NCI-H2029 (cell line): ENCODE results near the gene LTBP1.
"Not testable (repeated sequence)": the region's sequence is repeated elsewhere in the genome, so short reads cannot be mapped to it uniquely, and the experiment has no call there.

Experiments used
- DNase-seq: peaks from one replicate; lab custom pipeline; 2025; lab: John Stamatoyannopoulos, UW

LTBP1 gene

GRCh38 chr2:33347856-33348255 lies 401.1 kb downstream of the LTBP1 start:
- DNase-seq: no peak

GRCh38 chr2:33350632-33351031 lies 403.9 kb downstream of the LTBP1 start:
- DNase-seq: no peak

GRCh38 chr2:33351781-33352180 lies 405.0 kb downstream of the LTBP1 start:
- DNase-seq: no peak

GRCh38 chr2:33354981-33355380 lies 408.2 kb downstream of the LTBP1 start:
- DNase-seq: no peak

- DNase-seq: no peak
These were observed 412.1 kb downstream of the LTBP1 start for GRCh38 chr2:33358878-33359277.

- no peak for DNase-seq
These were observed 416.9 kb downstream of the LTBP1 start for GRCh38 chr2:33363325-33364298.

GRCh38 chr2:33365264-33365970 lies 418.7 kb downstream of the LTBP1 start:
- DNase-seq: no peak

- DNase-seq: no peak
These were observed 419.7 kb downstream of the LTBP1 start for GRCh38 chr2:33366473-33366872.

- DNase-seq: not testable (repeated sequence)
These were observed 421.8 kb downstream of the LTBP1 start for GRCh38 chr2:33368524-33368923.

GRCh38 chr2:33369191-33369590 lies 422.4 kb downstream of the LTBP1 start:
- DNase-seq: no peak

GRCh38 chr2:33370636-33371265 lies 424.0 kb downstream of the LTBP1 start:
- DNase-seq: no peak

GRCh38 chr2:33371304-33372090 lies 424.7 kb downstream of the LTBP1 start:
- no peak for DNase-seq

- peak; percentile 19 for DNase-seq
These were observed 426.3 kb downstream of the LTBP1 start for GRCh38 chr2:33372940-33373553.

- no peak for DNase-seq
These were observed 427.2 kb downstream of the LTBP1 start for GRCh38 chr2:33373986-33374385.

GRCh38 chr2:33375054-33375453 lies 428.3 kb downstream of the LTBP1 start:
- DNase-seq: no peak

GRCh38 chr2:33377048-33377447 lies 430.3 kb downstream of the LTBP1 start:
- DNase-seq: no peak

- no peak for DNase-seq
These were observed 431.9 kb downstream of the LTBP1 start for GRCh38 chr2:33378556-33379210.

- DNase-seq: no peak
These were observed 433.4 kb downstream of the LTBP1 start for GRCh38 chr2:33380001-33380609.

- no peak for DNase-seq
These were observed 434.0 kb downstream of the LTBP1 start for GRCh38 chr2:33380719-33381118.

- no peak for DNase-seq
These were observed 434.6 kb downstream of the LTBP1 start for GRCh38 chr2:33381301-33381858.
